HG03139 (cell line): Measurements from ENCODE around the gene SFXN3.
A peak's percentile ranks its signal among the peaks of the same experiment; 100 is the strongest.

ENCODE experiments used
- ATAC-seq: cut with Tn5 transposase; IDR thresholded peaks from one replicate; pipeline ENCODE4 v1.9.1; 2021; ENCODE audit not compliant: unreplicated experiment

The SFXN3 gene

DNA sequence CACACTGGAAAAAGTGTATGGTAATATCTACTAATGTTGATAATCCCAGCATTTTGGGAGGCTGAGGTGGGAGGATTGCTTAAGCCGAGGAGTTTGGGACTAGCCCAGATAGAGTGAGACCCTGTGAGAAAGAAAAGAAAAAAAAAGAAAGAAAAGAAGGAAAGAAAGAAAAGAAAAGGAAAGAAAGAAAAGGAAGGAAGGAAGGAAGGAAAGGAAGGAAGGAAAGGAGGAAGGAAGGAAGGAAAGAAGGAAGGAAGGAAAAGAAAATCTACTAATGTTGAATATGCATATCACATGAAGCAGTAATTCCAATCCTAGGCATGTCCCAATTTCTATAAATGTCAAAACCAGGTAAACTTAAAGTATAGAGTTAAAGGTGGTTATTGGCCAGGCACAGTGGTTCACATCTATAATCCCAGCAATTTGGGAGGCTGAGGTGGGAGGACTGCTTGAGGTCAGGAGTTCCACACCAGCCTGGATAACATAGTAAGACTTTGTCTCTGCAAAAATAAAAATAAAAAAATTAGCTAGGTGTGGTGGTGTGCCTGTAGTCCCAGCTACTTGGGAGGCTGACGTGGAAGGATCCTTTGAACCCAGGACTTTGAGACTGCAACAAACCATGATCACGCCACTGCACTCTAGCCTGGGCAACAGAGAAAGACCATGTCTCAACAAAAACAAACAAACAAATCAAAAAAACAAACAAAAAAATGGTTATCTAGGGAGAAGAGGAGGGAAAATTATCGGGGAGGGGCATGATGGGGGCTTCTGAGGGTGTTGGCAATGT is 25.5 kb downstream of the SFXN3 start:
- ATAC-seq = no peak

DNA sequence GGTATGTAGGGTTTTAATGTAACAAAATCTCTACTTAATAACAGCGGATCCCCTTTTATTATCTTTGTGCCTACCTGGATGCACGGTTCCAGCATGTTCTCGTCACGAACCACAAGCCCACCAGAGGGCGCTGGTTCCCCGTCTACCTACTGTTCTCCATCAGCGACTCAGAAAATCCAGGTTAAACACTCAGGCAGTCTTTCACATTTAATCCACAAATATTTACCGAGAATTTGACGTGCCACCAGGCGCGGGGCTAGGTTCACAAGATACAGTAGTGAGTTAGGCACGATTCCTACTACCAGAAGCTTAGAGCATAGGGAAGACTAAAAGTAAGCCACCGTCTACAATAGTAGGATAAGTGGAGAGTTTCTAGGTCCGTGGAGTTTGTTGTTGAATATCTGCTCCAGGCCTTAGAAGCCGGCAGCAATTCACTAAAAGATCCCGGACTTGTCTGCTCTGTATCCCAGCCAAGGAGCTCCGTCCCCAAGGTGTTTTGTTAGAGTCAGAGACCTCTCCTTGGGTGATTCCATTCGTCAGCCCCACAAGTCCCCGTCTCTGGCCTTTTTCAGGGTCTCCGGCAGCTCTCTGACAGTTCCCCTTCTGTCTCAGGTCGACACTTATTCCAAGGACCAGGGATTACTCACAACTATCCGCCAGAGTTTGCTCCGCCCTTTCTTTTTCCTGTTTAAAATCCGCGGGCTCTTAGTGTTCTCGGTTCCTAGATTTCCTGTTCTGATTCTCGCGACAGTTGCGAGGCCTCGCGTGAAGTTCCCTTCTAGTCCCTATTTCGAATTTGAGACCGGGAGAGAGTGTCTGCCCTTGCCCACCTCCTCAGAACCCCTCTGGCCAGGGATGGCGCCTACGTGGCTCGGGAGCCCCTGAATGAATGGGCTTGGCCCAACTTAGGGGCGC is 29.3 kb downstream of the SFXN3 start:
- ATAC-seq = peak; percentile 23

DNA sequence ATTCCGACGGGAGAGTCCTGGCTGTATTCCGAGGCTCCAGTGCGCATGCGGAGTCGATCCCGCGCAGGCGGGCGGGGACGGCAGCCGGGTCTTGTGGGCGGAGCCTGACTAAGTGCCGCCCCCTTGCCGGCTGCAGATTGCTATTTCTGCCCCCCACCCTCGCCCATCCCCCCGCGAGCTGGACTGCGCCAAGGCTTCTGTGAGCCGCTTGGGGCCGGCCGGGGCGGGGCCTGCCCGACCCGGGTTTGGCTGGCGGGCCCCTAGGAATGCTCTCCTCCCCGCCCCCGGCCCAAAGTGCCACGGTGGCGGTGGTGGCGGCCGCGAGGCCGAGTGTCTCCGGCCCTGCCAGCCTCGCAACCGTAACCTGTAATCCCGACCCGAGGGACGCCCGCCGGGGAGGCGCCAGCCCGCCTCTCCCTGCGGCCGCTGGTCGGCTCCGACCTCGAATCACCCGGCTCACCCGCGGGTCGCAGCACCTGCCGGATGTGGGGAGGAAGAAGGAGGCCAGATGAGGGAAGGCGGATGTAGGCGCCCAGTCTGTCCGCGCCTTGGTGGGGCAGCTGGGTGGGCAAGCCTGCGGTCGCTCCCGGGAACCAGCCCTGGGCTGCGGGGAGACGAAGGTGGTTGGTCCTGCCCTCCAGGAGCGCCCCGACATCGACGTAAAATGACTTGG is 30.1 kb downstream of the SFXN3 start:
- ATAC-seq = peak; percentile 55

DNA sequence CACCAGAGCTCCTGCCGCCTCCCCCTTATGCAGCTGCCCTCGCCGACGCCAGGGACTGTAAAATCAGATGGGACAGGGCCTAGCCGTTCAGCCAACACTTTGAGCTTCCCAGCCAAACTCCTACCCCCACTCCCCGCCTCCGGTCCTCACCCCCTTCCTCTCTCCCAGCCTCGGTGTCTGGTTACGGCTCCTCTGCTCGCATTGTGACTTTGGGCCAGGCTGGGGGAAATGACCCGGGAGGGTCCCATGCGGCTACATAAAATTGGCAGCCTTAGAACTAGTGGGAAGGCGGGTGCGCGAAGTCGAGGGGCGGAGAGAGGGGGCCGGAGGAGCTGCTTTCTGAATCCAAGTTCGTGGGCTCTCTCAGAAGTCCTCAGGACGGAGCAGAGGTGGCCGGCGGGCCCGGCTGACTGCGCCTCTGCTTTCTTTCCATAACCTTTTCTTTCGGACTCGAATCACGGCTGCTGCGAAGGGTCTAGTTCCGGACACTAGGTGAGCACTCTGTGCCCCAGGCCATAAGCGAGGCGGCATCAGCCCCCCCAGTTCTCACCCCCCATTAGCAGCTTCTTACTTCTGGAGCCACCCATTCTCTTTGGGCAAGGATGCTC is 30.7 kb downstream of the SFXN3 start, which contains the start of gene KAZALD1:
Gene KAZALD1, plus strand, starts transcription at position 366 of the 608 bp plus-strand sequence. CDS start 604 bp downstream, outside the sequence.
- ATAC-seq = no peak

- no peak for ATAC-seq
These were observed 31.4 kb downstream of the SFXN3 start for GRCh38 chr10:101062232-101063049.

DNA sequence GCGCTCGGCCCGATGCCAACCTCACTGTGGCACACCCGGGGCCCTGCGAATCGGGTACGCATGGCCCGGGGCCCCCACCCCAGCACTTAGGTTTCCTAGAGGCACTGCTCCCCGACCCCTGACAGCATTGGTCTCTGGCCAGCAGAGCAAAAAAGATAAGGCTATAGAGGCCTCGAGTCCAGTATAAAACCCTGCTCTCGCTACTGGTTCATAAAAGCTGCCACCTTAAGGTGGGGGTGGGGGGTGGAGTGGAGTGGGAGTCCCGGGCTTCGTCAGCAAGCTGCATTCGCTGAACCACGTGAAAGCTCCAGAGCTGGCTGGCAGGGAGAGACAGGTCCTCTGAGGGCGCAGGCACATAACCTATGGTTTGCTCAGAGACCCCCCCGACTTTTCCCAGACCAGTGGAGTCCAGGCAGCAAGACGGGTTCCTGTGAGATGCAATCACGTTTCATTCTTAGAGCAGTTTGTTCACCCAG is 32.1 kb downstream of the SFXN3 start:
- ATAC-seq = no peak

DNA sequence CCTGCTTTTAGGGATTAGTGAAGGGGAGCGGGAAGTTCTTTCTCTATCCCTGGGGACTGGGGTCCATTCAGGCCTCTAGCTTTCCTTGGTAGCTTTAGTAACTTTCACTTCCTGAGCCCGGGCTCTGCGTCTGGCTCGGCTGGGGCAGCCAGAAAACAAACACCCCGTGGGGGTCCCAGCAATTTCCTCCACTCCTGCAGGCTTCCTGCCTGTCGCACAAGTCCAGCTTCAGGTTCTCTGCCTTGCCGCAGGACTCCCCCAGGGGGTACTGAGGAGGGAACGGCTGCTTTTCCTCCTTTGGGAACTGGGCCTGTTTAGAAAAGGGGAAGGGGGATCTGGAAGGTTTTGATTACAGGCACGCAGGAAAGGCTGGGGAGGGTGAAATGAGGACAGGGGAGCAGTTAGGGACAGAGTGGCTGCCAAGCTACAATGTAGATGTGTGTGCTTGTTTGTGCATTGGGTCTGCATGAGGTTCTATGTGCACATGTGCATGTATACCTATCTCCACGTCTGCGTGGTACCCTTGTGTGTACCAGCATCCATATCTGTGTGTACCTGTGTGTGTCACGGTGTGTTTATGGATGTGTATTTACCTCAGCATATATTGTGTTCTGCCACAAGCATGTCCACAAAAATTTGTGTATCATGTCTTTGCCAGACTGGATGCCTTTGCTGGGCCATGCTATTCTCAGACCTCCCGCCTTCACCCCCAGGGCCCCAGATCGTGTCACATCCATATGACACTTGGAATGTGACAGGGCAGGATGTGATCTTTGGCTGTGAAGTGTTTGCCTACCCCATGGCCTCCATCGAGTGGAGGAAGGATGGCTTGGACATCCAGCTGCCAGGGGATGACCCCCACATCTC is 32.7 kb downstream of the SFXN3 start:
- no peak for ATAC-seq

DNA sequence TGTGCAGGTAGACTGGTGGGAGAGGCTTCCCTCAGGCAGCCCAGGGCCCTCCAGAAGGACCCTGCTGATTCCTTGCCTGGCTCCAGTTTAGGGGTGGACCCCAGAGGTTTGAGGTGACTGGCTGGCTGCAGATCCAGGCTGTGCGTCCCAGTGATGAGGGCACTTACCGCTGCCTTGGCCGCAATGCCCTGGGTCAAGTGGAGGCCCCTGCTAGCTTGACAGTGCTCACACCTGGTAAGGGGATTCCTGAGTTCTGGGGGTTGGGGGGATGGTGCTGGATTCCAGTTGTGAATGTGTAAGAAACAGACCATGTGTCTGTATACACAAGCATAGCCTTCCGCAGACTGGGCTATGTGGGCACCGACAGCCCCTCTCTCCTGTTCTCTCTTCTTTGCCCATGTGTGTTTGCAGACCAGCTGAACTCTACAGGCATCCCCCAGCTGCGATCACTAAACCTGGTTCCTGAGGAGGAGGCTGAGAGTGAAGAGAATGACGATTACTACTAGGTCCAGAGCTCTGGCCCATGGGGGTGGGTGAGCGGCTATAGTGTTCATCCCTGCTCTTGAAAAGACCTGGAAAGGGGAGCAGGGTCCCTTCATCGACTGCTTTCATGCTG is 33.5 kb downstream of the SFXN3 start:
- no peak for ATAC-seq

DNA sequence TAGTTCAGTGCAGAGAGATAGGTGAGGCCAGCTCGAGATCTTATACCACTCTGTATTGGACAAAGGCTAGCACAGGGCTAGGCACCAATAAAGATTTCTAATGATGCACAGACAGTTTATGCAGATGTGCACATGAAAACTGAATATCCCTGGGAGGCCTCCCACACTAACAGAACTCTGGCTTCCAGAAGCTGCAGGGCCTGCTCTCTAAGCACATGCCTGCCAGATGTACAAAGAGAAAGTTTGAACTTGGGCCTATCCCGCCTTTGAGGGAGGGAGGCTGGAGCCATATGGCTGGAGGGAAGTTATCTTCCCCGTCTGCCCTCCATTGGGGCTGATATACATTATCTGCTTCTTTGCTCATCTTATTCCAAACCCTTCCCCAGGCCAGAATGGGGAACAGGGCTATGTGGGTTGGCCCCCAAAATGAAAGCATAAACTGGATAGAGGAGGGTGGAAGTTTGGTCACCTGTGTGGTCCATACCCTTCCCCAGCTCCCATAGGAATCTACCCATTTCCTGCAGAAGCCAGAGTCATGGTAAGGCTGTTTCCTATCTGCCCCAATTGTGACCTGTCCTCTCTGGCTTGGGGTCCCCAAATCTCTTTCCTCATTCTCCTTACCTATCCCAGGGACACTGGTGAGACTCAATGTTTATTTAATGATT is 34.6 kb downstream of the SFXN3 start:
- no peak for ATAC-seq

DNA sequence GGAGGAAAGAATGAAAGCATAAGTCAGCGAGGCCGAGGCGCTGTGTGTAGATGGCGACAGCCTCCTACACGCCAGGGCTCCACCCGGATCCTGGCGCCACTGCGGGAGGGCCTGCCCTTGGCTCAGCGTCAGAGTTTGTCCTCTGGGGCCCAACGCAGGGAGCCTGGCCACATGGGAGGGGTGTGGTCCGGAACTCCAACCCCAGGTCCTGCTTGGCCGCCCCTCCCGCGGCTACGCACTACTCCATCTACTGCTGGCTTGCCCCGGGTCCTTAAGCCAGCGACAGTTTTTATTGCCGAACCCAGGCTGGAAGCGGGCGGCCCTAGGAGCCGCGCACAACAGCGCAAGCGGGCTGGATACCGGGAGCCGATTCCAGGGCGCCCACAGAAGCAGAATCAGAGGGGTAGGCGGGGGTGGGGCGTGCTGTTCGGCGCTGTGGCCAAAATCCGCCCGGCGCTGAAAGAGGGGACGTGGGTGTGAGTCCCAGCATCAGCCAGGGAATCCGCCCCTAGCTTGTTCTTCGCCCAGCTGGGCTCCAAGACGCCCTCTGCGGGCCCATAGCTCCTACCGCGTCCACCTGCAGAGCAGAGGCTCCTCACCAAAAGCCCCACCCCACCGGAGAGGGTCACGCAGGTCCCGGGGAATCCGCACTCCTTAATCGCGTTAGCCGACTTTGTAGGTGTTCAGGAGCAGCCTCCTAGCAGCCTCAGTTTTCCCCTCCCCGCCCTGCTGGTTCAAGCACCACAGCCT is 35.3 kb downstream of the SFXN3 start:
- no peak for ATAC-seq

DNA sequence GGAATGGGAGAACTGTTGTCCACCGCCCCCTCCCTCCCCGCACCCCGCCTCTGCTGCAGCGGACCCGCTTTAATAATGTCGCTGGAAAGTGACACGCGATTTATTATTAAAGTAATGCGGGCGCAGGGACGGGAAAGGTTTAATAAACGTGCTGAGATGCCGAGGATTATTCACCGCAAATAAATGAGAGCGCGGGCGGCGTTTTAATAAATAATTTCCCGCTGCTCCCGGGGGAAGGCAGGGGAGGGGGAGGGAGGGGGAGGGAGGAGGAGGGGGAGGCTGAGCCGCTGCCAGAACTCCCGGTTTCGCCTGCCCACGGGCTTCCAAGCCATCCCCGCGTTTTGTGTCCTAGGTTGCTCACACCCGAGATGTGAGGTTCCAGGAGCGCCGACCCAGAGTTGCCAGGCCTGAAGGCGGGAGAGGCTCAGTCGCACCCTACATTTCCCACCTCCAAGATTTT is 35.9 kb downstream of the SFXN3 start:
- ATAC-seq = no peak

DNA sequence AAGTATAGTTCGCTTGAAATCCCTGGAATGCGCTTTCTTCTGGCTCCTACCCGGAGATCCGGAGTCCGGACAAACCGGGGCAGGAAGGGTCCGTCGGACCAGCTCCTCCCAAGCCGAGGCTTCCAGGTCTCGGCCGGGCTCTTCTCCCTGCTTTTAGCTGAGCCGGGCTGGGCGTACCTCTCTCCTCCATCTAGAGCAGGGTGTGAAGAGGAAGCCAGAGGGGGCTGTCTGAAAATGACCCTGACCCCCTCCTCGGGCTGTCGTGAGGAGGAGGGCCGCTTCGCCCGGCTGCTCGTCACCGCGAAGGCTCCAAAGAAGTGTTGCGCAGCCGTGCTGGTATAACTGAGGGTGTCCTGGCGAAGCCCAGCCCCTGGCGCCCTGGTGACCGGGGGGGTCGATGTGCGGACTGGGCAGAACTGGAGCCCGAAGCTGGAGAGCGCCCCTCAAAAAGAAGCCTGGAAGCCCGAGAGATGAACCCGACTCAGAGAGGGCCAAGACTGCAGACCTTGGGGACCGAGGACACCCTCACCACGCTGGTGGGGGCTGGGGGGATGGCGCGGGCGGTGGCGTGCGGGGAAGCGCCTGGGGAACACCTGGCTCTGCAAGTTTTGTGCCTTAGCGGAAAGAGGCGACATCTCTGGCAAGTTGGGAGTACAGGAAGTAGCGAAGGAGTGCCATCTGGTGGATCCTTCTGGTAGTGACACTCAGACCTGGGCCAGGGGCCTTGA is 36.5 kb downstream of the SFXN3 start:
- no peak for ATAC-seq

GRCh38 chr10:101069441-101069840 is 38.4 kb downstream of the SFXN3 start:
- ATAC-seq = no peak

DNA sequence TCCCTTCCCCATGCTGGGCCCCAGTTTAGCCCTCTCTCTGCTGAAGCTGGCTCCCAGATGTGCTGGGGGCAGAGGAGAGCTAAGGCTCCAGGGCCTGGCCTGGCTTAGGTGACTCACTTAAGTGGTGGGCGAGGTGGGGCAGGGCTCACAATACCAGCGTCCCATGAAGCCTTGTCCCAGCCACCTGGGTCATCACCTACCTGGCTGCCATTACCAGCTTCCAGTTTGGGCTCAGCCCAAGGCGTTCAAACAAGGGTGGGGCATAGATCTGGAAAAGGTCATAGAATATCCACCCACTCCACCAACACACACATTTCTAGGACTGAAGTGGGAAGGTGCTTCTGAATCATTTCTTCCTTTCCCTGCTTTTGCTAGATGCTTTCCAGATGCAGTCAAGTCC is 39.1 kb downstream of the SFXN3 start:
- no peak for ATAC-seq

DNA sequence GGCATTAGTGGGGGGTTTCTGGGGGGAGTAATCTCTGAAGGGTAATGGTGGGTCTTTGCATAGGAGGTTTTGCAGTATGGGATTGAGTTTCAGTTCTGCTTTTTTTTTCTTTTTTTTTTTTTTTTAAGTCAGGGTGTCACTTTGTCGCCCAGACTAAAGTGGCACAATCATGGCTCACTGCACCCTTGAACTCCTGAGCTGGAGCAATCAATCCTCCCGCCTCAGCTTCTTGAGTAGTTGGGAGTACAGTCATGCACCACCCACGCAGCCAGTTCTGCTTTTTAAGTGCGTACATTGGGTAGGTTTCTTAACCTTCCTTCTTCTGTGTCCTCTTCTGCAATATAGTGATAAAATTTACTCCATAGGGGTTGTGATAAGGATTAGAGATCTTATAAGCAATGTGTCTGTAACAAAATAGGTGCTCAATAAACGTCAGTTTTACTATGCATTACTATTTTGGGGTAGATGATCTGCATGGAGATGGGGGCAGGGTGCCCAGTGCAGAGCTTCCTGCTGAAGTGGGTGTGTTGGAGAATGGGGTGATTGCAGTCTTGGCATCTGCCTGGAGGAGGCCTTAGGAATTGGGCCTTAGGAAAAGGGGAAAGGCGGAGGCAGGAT is 40.3 kb downstream of the SFXN3 start:
- ATAC-seq = no peak

GRCh38 chr10:101071885-101072433 is 40.9 kb downstream of the SFXN3 start:
- ATAC-seq = no peak
